HEK293 (cell line): ENCODE data around the gene APPBP2.

Experiments used
- CTCF ChIA-PET: fragments of 350-600 bp; formaldehyde crosslinking; extraction: SDS; loops from one replicate; lab custom pipeline; 2021; ENCODE audit warnings: antibody characterized with exemption; lab: Yijun Ruan, JAX
- POLR2A ChIA-PET: fragments of 300-600 bp; formaldehyde crosslinking; extraction: SDS; loops from one replicate; lab custom pipeline; 2020; ENCODE audit warnings: antibody characterized with exemption, inconsistent platforms; lab: Yijun Ruan, JAX
- H3K27ac ChIP-seq: fragments of 200-500 bp; sonication (Bioruptor generic); 2 replicates; pipeline ENCODE4 v1.5.1; 2014; ENCODE audit warnings: low read depth, low read length, control low read depth, inconsistent platforms; ENCODE audit errors: extremely low read depth
- H3K36me3 ChIP-seq, 2 experiments: fragments of 200-500 bp in 1 of 2; sonication (Bioruptor generic) in 1 of 2; 1 replicate in 1 of 2; 2 replicates in 1 of 2; pipeline ENCODE4 v1.5.1; 2014 to 2017; ENCODE audit warnings: inconsistent platforms in 2 of 2, low read length in 2 of 2; ENCODE audit not compliant: control insufficient read depth in 2 of 2, insufficient read depth in 1 of 2
- H3K4me1 ChIP-seq: fragments of 200-500 bp; sonication (Bioruptor generic); 2 replicates; pipeline ENCODE4 v1.5.1; 2014; ENCODE audit warnings: mild to moderate bottlenecking, low read length, inconsistent platforms; ENCODE audit not compliant: control insufficient read depth, insufficient read depth
- H3K4me3 ChIP-seq: 2 replicates; pipeline ENCODE4 v1.5.1; 2011; ENCODE audit warnings: low read depth, mild to moderate bottlenecking, control low read depth, low read length, moderate library complexity
- H3K9me3 ChIP-seq: fragments of 200-500 bp; sonication (Bioruptor generic); 2 replicates; pipeline ENCODE4 v1.5.1; 2014; ENCODE audit warnings: low read depth, low read length, inconsistent platforms; ENCODE audit not compliant: control insufficient read depth, insufficient read depth
- BCL6B ChIP-seq: fragments of 450-650 bp; formaldehyde crosslinking; IDR thresholded peaks from 2 replicates; pipeline ENCODE4 v1.5.1; 2017; ENCODE audit warnings: missing biosample characterization, missing genetic modification characterization
- EGR2 ChIP-seq: fragments of 450-650 bp; formaldehyde crosslinking; IDR thresholded peaks from 2 replicates; pipeline ENCODE4 v1.5.1; 2016; ENCODE audit warnings: low read depth, missing biosample characterization, missing genetic modification characterization
- IKZF3 ChIP-seq: fragments of 450-650 bp; IDR thresholded peaks from 2 replicates; pipeline ENCODE4 v1.5.0; 2018; ENCODE audit warnings: missing biosample characterization, mild to moderate bottlenecking, missing genetic modification characterization, moderate library complexity
- ZBTB7A ChIP-seq: fragments of 450-650 bp; formaldehyde crosslinking; IDR thresholded peaks from 2 replicates; pipeline ENCODE4 v1.5.1; 2016; ENCODE audit warnings: low read depth, missing biosample characterization, missing genetic modification characterization
- ZIC2 ChIP-seq: fragments of 450-650 bp; formaldehyde crosslinking; IDR thresholded peaks from 2 replicates; pipeline ENCODE4 v1.5.1; 2016; ENCODE audit warnings: missing biosample characterization, missing genetic modification characterization
- ZNF112 ChIP-seq: fragments of 450-650 bp; formaldehyde crosslinking; IDR thresholded peaks from 2 replicates; pipeline ENCODE4 v1.5.0; 2017; ENCODE audit warnings: missing biosample characterization, missing genetic modification characterization
- ZNF133 ChIP-seq: fragments of 450-650 bp; formaldehyde crosslinking; IDR thresholded peaks from 2 replicates; pipeline ENCODE4 v1.5.1; 2016; ENCODE audit warnings: missing biosample characterization, missing genetic modification characterization
- ZNF18 ChIP-seq: fragments of 450-650 bp; formaldehyde crosslinking; IDR thresholded peaks from 2 replicates; pipeline ENCODE4 v1.5.1; 2016; ENCODE audit warnings: missing biosample characterization, missing genetic modification characterization
- ZNF184 ChIP-seq: fragments of 450-650 bp; IDR thresholded peaks from 2 replicates; pipeline ENCODE4 v1.5.1; 2018; ENCODE audit warnings: missing biosample characterization, mild to moderate bottlenecking, missing genetic modification characterization
- ZNF202 ChIP-seq: fragments of 450-650 bp; formaldehyde crosslinking; IDR thresholded peaks from 2 replicates; pipeline ENCODE4 v1.5.1; 2016; ENCODE audit warnings: missing biosample characterization, missing genetic modification characterization, borderline replicate concordance
- ZNF223 ChIP-seq: fragments of 450-650 bp; formaldehyde crosslinking; IDR thresholded peaks from 2 replicates; pipeline ENCODE4 v1.5.1; 2016; ENCODE audit warnings: missing biosample characterization, missing genetic modification characterization
- ZNF341 ChIP-seq: fragments of 450-650 bp; formaldehyde crosslinking; IDR thresholded peaks from 2 replicates; pipeline ENCODE4; 2016; ENCODE audit warnings: low read depth, missing biosample characterization, missing genetic modification characterization
- ZNF37A ChIP-seq: fragments of 450-650 bp; IDR thresholded peaks from 2 replicates; pipeline ENCODE4 v1.5.1; 2018; ENCODE audit warnings: missing biosample characterization, missing genetic modification characterization
- ZNF394 ChIP-seq: fragments of 450-650 bp; formaldehyde crosslinking; IDR thresholded peaks from 2 replicates; pipeline ENCODE4 v1.5.1; 2016; ENCODE audit warnings: missing biosample characterization, missing genetic modification characterization, mild to moderate bottlenecking, moderate library complexity, borderline replicate concordance
- ZNF488 ChIP-seq: fragments of 450-650 bp; formaldehyde crosslinking; IDR thresholded peaks from 2 replicates; pipeline ENCODE4 v1.5.1; 2016; ENCODE audit warnings: missing biosample characterization, missing genetic modification characterization
- ZNF548 ChIP-seq: fragments of 450-650 bp; formaldehyde crosslinking; IDR thresholded peaks from 2 replicates; pipeline ENCODE4 v1.5.1; 2016; ENCODE audit warnings: missing biosample characterization, missing genetic modification characterization
- ZNF549 ChIP-seq: fragments of 450-650 bp; IDR thresholded peaks from 2 replicates; pipeline ENCODE4 v1.5.1; 2018; ENCODE audit warnings: missing biosample characterization, missing genetic modification characterization, mild to moderate bottlenecking, inconsistent platforms, moderate library complexity
- ZNF600 ChIP-seq: fragments of 450-650 bp; formaldehyde crosslinking; IDR thresholded peaks from 2 replicates; pipeline ENCODE4 v1.5.1; 2016; ENCODE audit warnings: missing biosample characterization, missing genetic modification characterization
- ZNF624 ChIP-seq: fragments of 450-650 bp; formaldehyde crosslinking; IDR thresholded peaks from 2 replicates; pipeline ENCODE4 v1.5.1; 2017; ENCODE audit warnings: missing biosample characterization, missing genetic modification characterization
- ZNF692 ChIP-seq: fragments of 450-650 bp; formaldehyde crosslinking; IDR thresholded peaks from 2 replicates; pipeline ENCODE4 v1.5.1; 2016; ENCODE audit warnings: missing biosample characterization, missing genetic modification characterization
- ZNF701 ChIP-seq: fragments of 450-650 bp; formaldehyde crosslinking; IDR thresholded peaks from 2 replicates; pipeline ENCODE4 v1.5.1; 2016; ENCODE audit warnings: missing biosample characterization, missing genetic modification characterization
- ZNF76 ChIP-seq: fragments of 450-650 bp; formaldehyde crosslinking; IDR thresholded peaks from 2 replicates; pipeline ENCODE4; 2016; ENCODE audit warnings: low read depth, missing biosample characterization, missing genetic modification characterization, borderline replicate concordance
- ZNF837 ChIP-seq: fragments of 450-650 bp; formaldehyde crosslinking; IDR thresholded peaks from 2 replicates; pipeline ENCODE4 v1.5.1; 2016; ENCODE audit warnings: missing biosample characterization, missing genetic modification characterization
- ZXDB ChIP-seq: fragments of 450-650 bp; formaldehyde crosslinking; IDR thresholded peaks from 2 replicates; pipeline ENCODE4 v1.5.1; 2016; ENCODE audit warnings: missing biosample characterization, missing genetic modification characterization
- TF ChIP-seq, protein P1 (sequence below): fragments of 450-650 bp; formaldehyde crosslinking; IDR thresholded peaks from 2 replicates; pipeline ENCODE4 v1.5.1; 2017; ENCODE audit warnings: missing biosample characterization, missing genetic modification characterization
- TF ChIP-seq, protein P2 (sequence below): fragments of 450-650 bp; formaldehyde crosslinking; IDR thresholded peaks from 2 replicates; pipeline ENCODE4 v1.5.1; 2016; ENCODE audit warnings: missing biosample characterization, missing genetic modification characterization

The APPBP2 gene

DNA sequence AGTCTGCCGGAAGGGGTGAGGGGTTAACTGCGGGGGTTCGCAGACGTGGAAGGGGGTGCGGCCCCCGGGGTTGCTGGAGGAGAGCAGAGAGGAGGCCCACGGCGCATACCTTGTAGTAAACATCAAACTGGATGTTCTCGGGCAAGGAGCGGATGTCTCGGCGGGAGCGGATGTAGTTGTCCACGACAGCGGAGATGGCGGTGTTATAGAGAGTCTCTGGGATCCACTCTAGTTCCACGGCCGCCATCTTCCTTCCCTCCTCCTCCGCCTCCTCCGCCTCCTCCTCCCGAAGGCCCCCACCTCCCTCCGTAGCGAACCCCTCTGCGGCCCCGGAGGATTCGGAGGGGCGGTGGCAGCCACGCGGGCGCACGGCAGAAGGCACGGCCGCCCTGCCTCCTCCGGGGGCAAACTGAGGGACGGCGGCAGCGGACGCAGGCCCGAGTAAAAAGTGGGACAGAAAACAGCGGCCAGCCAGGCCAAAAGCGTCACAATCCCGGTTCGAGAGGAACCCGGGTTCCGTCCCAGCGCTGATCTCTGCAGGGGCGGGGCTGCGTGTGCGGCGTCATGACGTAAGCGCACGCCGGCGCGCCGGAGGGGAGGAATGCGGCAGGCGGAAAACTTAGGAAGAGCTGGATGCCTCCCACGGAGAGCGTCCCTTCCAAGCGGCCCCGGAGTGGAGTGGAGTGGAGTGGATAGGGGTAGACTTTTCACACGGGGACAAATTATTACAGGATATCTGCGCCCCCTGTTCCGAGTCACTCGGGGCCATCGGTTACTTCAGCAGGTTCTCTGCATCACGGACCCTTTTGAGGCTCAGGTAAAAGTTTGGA lies at the start of gene APPBP2:
Gene APPBP2, minus strand, starts transcription at position 558 of the 830 bp plus-strand sequence. Its CDS starts 311 bp downstream, at position 247.
- Histone ChIP-seq H3K9me3 (no peaks in the 10 kb centered on the region), H3K4me3 (peak within 1 kb of the TSS; percentile 98), H3K27ac (peak within 1 kb of the TSS; percentile 98), H3K4me1 (no peaks in the 10 kb centered on the region), H3K36me3 (no peaks in the 10 kb centered on the region; a peak in 1 of 3 replicates)
- CTCF ChIA-PET = interaction anchor here (2.1 kb wide), 1 partner anchor 44 kb away, joined by 10 read pairs; no protein-coding TSS in a partner anchor
- POLR2A ChIA-PET = interaction anchor here (0.6 to 4.4 kb wide), 14 partner anchors 10 to 1727 kb away, joined by 3 to 31 read pairs (median 4); partner anchors contain the start of genes BCAS3, PPM1D and RNFT1
- TF ChIP-seq ZIC2 (tag by site-specific recombination) = peak; percentile 47
- TF ChIP-seq ZNF202 = no peak
- no peak for TF ChIP-seq ZNF184 (tag by site-specific recombination)
- no peak for TF ChIP-seq ZNF549
- TF ChIP-seq ZNF624 (tag by site-specific recombination) = no peak
- no peak for TF ChIP-seq ZNF701
- 0 out of 2 replicates have a peak, but pooled peaks have one; percentile 44 for TF ChIP-seq ZNF837 (tag by site-specific recombination)
- peak; percentile 99 for TF ChIP-seq ZNF341 (tag by site-specific recombination)
- peak; percentile 84 for TF ChIP-seq EGR2 (tag by site-specific recombination)
- TF ChIP-seq, protein P1, sequence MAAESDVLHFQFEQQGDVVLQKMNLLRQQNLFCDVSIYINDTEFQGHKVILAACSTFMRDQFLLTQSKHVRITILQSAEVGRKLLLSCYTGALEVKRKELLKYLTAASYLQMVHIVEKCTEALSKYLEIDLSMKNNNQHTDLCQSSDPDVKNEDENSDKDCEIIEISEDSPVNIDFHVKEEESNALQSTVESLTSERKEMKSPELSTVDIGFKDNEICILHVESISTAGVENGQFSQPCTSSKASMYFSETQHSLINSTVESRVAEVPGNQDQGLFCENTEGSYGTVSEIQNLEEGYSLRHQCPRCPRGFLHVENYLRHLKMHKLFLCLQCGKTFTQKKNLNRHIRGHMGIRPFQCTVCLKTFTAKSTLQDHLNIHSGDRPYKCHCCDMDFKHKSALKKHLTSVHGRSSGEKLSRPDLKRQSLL (tag by site-specific recombination) = peak; percentile 98
- no peak for TF ChIP-seq ZNF37A
- no peak for TF ChIP-seq ZNF133 (tag by site-specific recombination)
- TF ChIP-seq ZNF76 (tag by site-specific recombination) = peak; percentile 90
- peak; percentile 99 for TF ChIP-seq ZXDB (tag by site-specific recombination)
- no peak for TF ChIP-seq ZNF548 (tag by site-specific recombination)
- TF ChIP-seq ZNF394 (tag by site-specific recombination) = peak; percentile 60; the same call in 1 of the 2 replicates
- no peak for TF ChIP-seq ZNF488 (tag by site-specific recombination)
- TF ChIP-seq ZBTB7A (tag by site-specific recombination) = no peak; the same call in 1 of the 2 replicates
- peak; percentile 99 for TF ChIP-seq IKZF3 (tag by site-specific recombination)
- no peak for TF ChIP-seq ZNF18 (tag by site-specific recombination)
- TF ChIP-seq ZNF692 (tag by site-specific recombination) = peak; percentile 50; the same call in 1 of the 2 replicates
- no peak for TF ChIP-seq ZNF112 (tag by site-specific recombination)
- peak; percentile 93 for TF ChIP-seq ZNF600 (tag by site-specific recombination)
- TF ChIP-seq, protein P2, sequence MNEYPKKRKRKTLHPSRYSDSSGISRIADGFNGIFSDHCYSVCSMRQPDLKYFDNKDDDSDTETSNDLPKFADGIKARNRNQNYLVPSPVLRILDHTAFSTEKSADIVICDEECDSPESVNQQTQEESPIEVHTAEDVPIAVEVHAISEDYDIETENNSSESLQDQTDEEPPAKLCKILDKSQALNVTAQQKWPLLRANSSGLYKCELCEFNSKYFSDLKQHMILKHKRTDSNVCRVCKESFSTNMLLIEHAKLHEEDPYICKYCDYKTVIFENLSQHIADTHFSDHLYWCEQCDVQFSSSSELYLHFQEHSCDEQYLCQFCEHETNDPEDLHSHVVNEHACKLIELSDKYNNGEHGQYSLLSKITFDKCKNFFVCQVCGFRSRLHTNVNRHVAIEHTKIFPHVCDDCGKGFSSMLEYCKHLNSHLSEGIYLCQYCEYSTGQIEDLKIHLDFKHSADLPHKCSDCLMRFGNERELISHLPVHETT (tag by site-specific recombination) = peak; percentile 15; the same call in 1 of the 2 replicates
- TF ChIP-seq BCL6B (tag by site-specific recombination) = no peak
- no peak for TF ChIP-seq ZNF223 (tag by site-specific recombination)
